ENCODE results near the gene CWC22. TPM values are rescaled to one million over a fixed set of nuclear protein-coding genes. Genes with fewer than 3 reads are reported as not detected.

Gene CWC22
- total RNA-seq, 1 experiment from 2014 or later, result 34.0 TPM

- Mint-ChIP-seq H3K27me3 (ENCODE audit: insufficient read depth, unreplicated experiment) (no peaks in the 10 kb centered on the region), H3K4me3 (ENCODE audit: unreplicated experiment) (no peak overlapping the region), H3K27ac (ENCODE audit: low read depth, unreplicated experiment) (no peak overlapping the region), H3K4me1 (ENCODE audit: insufficient read depth, unreplicated experiment) (no peaks in the 10 kb centered on the region), H3K36me3 (ENCODE audit: insufficient read depth, unreplicated experiment) (peaks cover 60% of the 10 kb centered on the region), H3K9me3 (ENCODE audit: unreplicated experiment) (no peaks in the 10 kb centered on the region)
- DNase-seq (ENCODE audit: unreplicated experiment), result no peak
- BruUV-seq (replicated peaks), result no TSS peak
- CTCF ChIA-PET, result interaction anchor here (1.4 kb wide), 1 partner anchor 20 kb away, joined by 4 read pairs; no protein-coding TSS in a partner anchor
- POLR2A ChIA-PET, result interaction anchor here (0.6 kb wide), 1 partner anchor 16 kb away, joined by 3 read pairs; no protein-coding TSS in a partner anchor
- intact Hi-C loops (cut with micrococcal nuclease), result no loop called here
- TF ChIP-seq CTCF (IDR thresholded peaks at IDR 0.05; ENCODE audit: unreplicated experiment), result no peak
These were observed 53.7 kb downstream of the CWC22 start for GRCh38 chr2:179953359-179953758.

GRCh38 chr2:179952658-179953057 lies 54.4 kb downstream of the CWC22 start:
- intact Hi-C loops (cut with micrococcal nuclease), result no loop called here
- ChIA-PET CTCF (no interaction called here), POLR2A (no interaction called here)
- TF ChIP-seq CTCF (IDR thresholded peaks at IDR 0.05; ENCODE audit: unreplicated experiment), result no peak
- Mint-ChIP-seq H3K4me3 (ENCODE audit: unreplicated experiment) (no peak overlapping the region), H3K27me3 (ENCODE audit: insufficient read depth, unreplicated experiment) (no peaks in the 10 kb centered on the region), H3K9me3 (ENCODE audit: unreplicated experiment) (no peaks in the 10 kb centered on the region), H3K4me1 (ENCODE audit: insufficient read depth, unreplicated experiment) (no peaks in the 10 kb centered on the region), H3K27ac (ENCODE audit: low read depth, unreplicated experiment) (no peak overlapping the region), H3K36me3 (ENCODE audit: insufficient read depth, unreplicated experiment) (peaks cover 60% of the 10 kb centered on the region)
- no TSS peak for BruUV-seq (replicated peaks)
- no peak for DNase-seq (ENCODE audit: unreplicated experiment)

GRCh38 chr2:179951680-179952079 lies 55.4 kb downstream of the CWC22 start:
- ChIA-PET POLR2A (no interaction called here), CTCF (no interaction called here)
- H3K27me3 Mint-ChIP-seq (ENCODE audit: insufficient read depth, unreplicated experiment), result no peaks in the 10 kb centered on the region
- no TSS peak for BruUV-seq (replicated peaks)
- H3K4me3 Mint-ChIP-seq (ENCODE audit: unreplicated experiment), result no peak overlapping the region
- DNase-seq (ENCODE audit: unreplicated experiment), result no peak
- H3K36me3 Mint-ChIP-seq (ENCODE audit: insufficient read depth, unreplicated experiment), result peaks cover 58% of the 10 kb centered on the region
- H3K4me1 Mint-ChIP-seq (ENCODE audit: insufficient read depth, unreplicated experiment), result no peaks in the 10 kb centered on the region
- intact Hi-C loops (cut with micrococcal nuclease), result no loop called here
- TF ChIP-seq CTCF (IDR thresholded peaks at IDR 0.05; ENCODE audit: unreplicated experiment), result no peak
- H3K9me3 Mint-ChIP-seq (ENCODE audit: unreplicated experiment), result no peaks in the 10 kb centered on the region
- peak overlapping the region; percentile 36 for H3K27ac Mint-ChIP-seq (ENCODE audit: low read depth, unreplicated experiment)

- BruUV-seq (replicated peaks), result no TSS peak
- intact Hi-C loops (cut with micrococcal nuclease), result no loop called here
- no peak for DNase-seq (ENCODE audit: unreplicated experiment)
- Mint-ChIP-seq H3K27ac (ENCODE audit: low read depth, unreplicated experiment) (no peak overlapping the region), H3K9me3 (ENCODE audit: unreplicated experiment) (no peaks in the 10 kb centered on the region), H3K4me3 (ENCODE audit: unreplicated experiment) (no peak overlapping the region), H3K27me3 (ENCODE audit: insufficient read depth, unreplicated experiment) (no peaks in the 10 kb centered on the region), H3K4me1 (ENCODE audit: insufficient read depth, unreplicated experiment) (no peaks in the 10 kb centered on the region), H3K36me3 (ENCODE audit: insufficient read depth, unreplicated experiment) (peaks cover 63% of the 10 kb centered on the region)
- no peak for TF ChIP-seq CTCF (IDR thresholded peaks at IDR 0.05; ENCODE audit: unreplicated experiment)
- POLR2A ChIA-PET, result no interaction called here
- CTCF ChIA-PET, result interaction anchor here (0.6 kb wide), 1 partner anchor 31 kb away, joined by 3 read pairs; no protein-coding TSS in a partner anchor
These were observed 56.7 kb downstream of the CWC22 start for GRCh38 chr2:179950391-179950790.

All from MCF 10A (cell line).